K562 (cell line): ENCODE measurements around the gene SAP25. TPM values are rescaled to one million over a fixed set of nuclear protein-coding genes. Genes with fewer than 3 reads are reported as not detected.

Source experiments
- CEBPZ ChIP-seq: fragments of 150-350 bp; IDR thresholded peaks from 2 replicates; pipeline ENCODE4 v1.6.1; 2014; ENCODE audit warnings: low read depth, mild to moderate bottlenecking, low read length, borderline replicate concordance
- E2F5 ChIP-seq: sonication (generic); formaldehyde crosslinking; IDR thresholded peaks from 2 replicates; pipeline ENCODE4 v1.8.0; 2022; ENCODE audit warnings: mild to moderate bottlenecking, missing genetic modification reagents
- HNRNPUL1 ChIP-seq: fragments of 200-400 bp; formaldehyde crosslinking; IDR thresholded peaks from 2 replicates; pipeline ENCODE4 v1.6.1; 2017; ENCODE audit warnings: low read length
- LARP7 ChIP-seq: fragments of 450-650 bp; IDR thresholded peaks from 2 replicates; pipeline ENCODE4 v1.6.1; 2016
- NR2C2 ChIP-seq, 2 experiments: fragments of 200-800 bp in 1 of 2; sonication (Bioruptor generic) in 1 of 2; sonication (generic) in 1 of 2; formaldehyde crosslinking in 1 of 2; IDR thresholded peaks; 2 replicates each; pipeline versions ENCODE4 v1.6.1 to v1.8.0; 2016 to 2022; ENCODE audit warnings: mild to moderate bottlenecking in 1 of 2, missing compliant biosample characterization in 1 of 2, missing genetic modification characterization in 1 of 2, missing genetic modification reagents in 1 of 2
- POLR2AphosphoS5 ChIP-seq: IDR thresholded peaks from 2 replicates; pipeline ENCODE4 v1.6.1; 2011; ENCODE audit warnings: mild to moderate bottlenecking, low read depth, low read length, moderate library complexity; ENCODE audit not compliant: control insufficient read depth, insufficient read depth
- POLR2G ChIP-seq: fragments of 200-400 bp; formaldehyde crosslinking; IDR thresholded peaks from 2 replicates; pipeline ENCODE4 v1.6.1; 2017; ENCODE audit warnings: low read depth, mild to moderate bottlenecking, antibody characterized with exemption, low read length, moderate library complexity
- RFX7 ChIP-seq: fragments of 250-450 bp; sonication (Bioruptor Pico); IDR thresholded peaks from 2 replicates; pipeline ENCODE4 v1.5.1; 2021; ENCODE audit warnings: mild to moderate bottlenecking
- SMARCA5 ChIP-seq: fragments of 450-650 bp; IDR thresholded peaks from 2 replicates; pipeline ENCODE4 v1.6.1; 2016
- SRSF3 ChIP-seq: fragments of 200-400 bp; formaldehyde crosslinking; IDR thresholded peaks from 2 replicates; pipeline ENCODE4 v1.6.1; 2016; ENCODE audit warnings: mild to moderate bottlenecking, low read length, moderate library complexity; ENCODE audit not compliant: insufficient read depth
- TBP ChIP-seq: optimal IDR thresholded peaks from 2 replicates; pipeline ENCODE3; 2011; ENCODE audit warnings: low read depth, low read length, improper control_type of control experiment
- TFE3 ChIP-seq: fragments of 450-650 bp; formaldehyde crosslinking; IDR thresholded peaks from 2 replicates; pipeline ENCODE4 v1.4.0; 2020; ENCODE audit warnings: mild to moderate bottlenecking, mixed read lengths
- ZBTB17 ChIP-seq: fragments of 450-650 bp; formaldehyde crosslinking; IDR thresholded peaks from 2 replicates; pipeline ENCODE4 v1.4.0; 2020; ENCODE audit warnings: mild to moderate bottlenecking
- ZBTB49 ChIP-seq: sonication (generic); formaldehyde crosslinking; IDR thresholded peaks from 2 replicates; pipeline ENCODE4 v1.8.0; 2022; ENCODE audit warnings: missing genetic modification reagents, mild to moderate bottlenecking, borderline replicate concordance
- ZNF551 ChIP-seq: fragments of 250-450 bp; sonication (Bioruptor Pico); IDR thresholded peaks from 2 replicates; pipeline ENCODE4 v1.5.0; 2021; ENCODE audit warnings: mild to moderate bottlenecking, moderate library complexity
- ZNF740 ChIP-seq, 3 experiments: fragments of 200-800 bp in 1 of 3; sonication (Bioruptor generic) in 1 of 3; sonication (generic) in 1 of 3; formaldehyde crosslinking in 1 of 3; IDR thresholded peaks; 2 replicates each; pipeline versions ENCODE4 v1.6.1 to v1.8.0; 2016 to 2022; ENCODE audit warnings: mild to moderate bottlenecking in 2 of 3, missing compliant biosample characterization in 2 of 3, missing genetic modification characterization in 2 of 3, missing genetic modification reagents in 1 of 3
- polyA plus RNA-seq, 8 experiments: library from polyadenylated mRNA; depleted of rRNA in 4 of 8; stranded (reverse) in 5 of 8; unstranded in 3 of 8; fragments of >200 nt; fragmentation: Nextera tagmentation in 2 of 8; fragmentation: Illumina TruSeq in 1 of 8; extraction: Ambion mirVana in 2 of 8; extraction: Trizol in 1 of 8; gene quantifications; 2 replicates each; pipeline versions ENCODE4 v1.2.1 to v1.2.3, GENCODE V29; 2011 to 2014; ENCODE audit warnings: inconsistent platforms in 1 of 8, missing spikeins in 1 of 8
- total RNA-seq, 7 experiments: library from RNA; depleted of rRNA in 6 of 7; stranded (reverse); fragments of >200 nt in 6 of 7; fragmentation: Illumina TruSeq in 2 of 7; extraction: Trizol in 2 of 7; gene quantifications; 2 replicates each; pipeline versions ENCODE4 v1.2.1 to v1.2.3, GENCODE V29; 2011 to 2021; ENCODE audit warnings: low replicate concordance in 1 of 7

The SAP25 gene
- total and polyA plus RNA-seq, 9 of the 15 experiments (the other 6 are each of a cell fraction or from before 2014, with no cell fraction given) = 0.13 to 5.3 (median 0.78) TPM; not detected in 1

- TF ChIP-seq ZBTB49 (CRISPR knock-in tag) = no peak
- peak; percentile 99 for TF ChIP-seq POLR2G
- TF ChIP-seq POLR2AphosphoS5 = peak; percentile 91
- TF ChIP-seq E2F5 (CRISPR knock-in tag) = no peak; the same call in 1 of the 2 replicates
- TF ChIP-seq SRSF3 = no peak
- TF ChIP-seq ZNF740 (CRISPR knock-in tag; IDR thresholded peaks at IDR 0.05) = peak; percentile 96
- peak in 1 of 2 experiments; percentile 97; a peak in 2 of 4 replicates for TF ChIP-seq ZNF740 (tag; IDR thresholded peaks at IDR 0.05)
- no peak for TF ChIP-seq ZNF551 (CRISPR knock-in tag)
- TF ChIP-seq SMARCA5 = no peak
- peak; percentile 79; the same call in 1 of the 2 replicates for TF ChIP-seq ZBTB17 (CRISPR knock-in tag)
- peak; percentile 95 for TF ChIP-seq TBP
- no peak for TF ChIP-seq HNRNPUL1
- TF ChIP-seq LARP7 = no peak
- TF ChIP-seq TFE3 (CRISPR knock-in tag) = no peak
- TF ChIP-seq NR2C2 (CRISPR knock-in tag; IDR thresholded peaks at IDR 0.05) = no peak
- TF ChIP-seq NR2C2 (tag; IDR thresholded peaks at IDR 0.05) = no peak
- no peak for TF ChIP-seq CEBPZ
- no peak for TF ChIP-seq RFX7 (CRISPR knock-in tag)
Measured at GRCh38 chr7:100585511-100586265, 12.0 kb upstream of the SAP25 start, which contains the start of gene LRCH4 (continued).
